ENCODE measurements around the gene BAIAP3.
A peak's percentile ranks its signal among the peaks of the same experiment; 100 is the strongest.

BAIAP3 gene

GRCh38 chr16:1311212-1311737 lies 22.2 kb upstream of the BAIAP3 start:
- DNase-seq (ENCODE audit: low spot score) = no peak
- Histone ChIP-seq H3K4me1 (ENCODE audit: insufficient read depth, poor library complexity, severe bottlenecking) (peaks cover 9% of the 10 kb centered on the region), H3K27ac (ENCODE audit: poor library complexity, severe bottlenecking) (no peak overlapping the region), H3K27me3 (ENCODE audit: insufficient read depth, poor library complexity, severe bottlenecking) (no peaks in the 10 kb centered on the region), H3K4me3 (ENCODE audit: severe bottlenecking) (peak overlapping the region; percentile 46), H3K9me3 (ENCODE audit: severe bottlenecking) (no peaks in the 10 kb centered on the region), H3K36me3 (ENCODE audit: low read depth) (peaks cover 53% of the 10 kb centered on the region)
- ATAC-seq (ENCODE audit: low read depth) = no peak
- no peak for TF ChIP-seq CTCF (IDR thresholded peaks at IDR 0.05; ENCODE audit: poor library complexity, severe bottlenecking)

GRCh38 chr16:1311738-1312466 lies 21.5 kb upstream of the BAIAP3 start:
- H3K4me1 ChIP-seq (ENCODE audit: insufficient read depth, poor library complexity, severe bottlenecking) = peaks cover 9% of the 10 kb centered on the region
- H3K27me3 ChIP-seq (ENCODE audit: insufficient read depth, poor library complexity, severe bottlenecking) = no peaks in the 10 kb centered on the region
- no peak for TF ChIP-seq CTCF (IDR thresholded peaks at IDR 0.05; ENCODE audit: poor library complexity, severe bottlenecking)
- H3K27ac ChIP-seq (ENCODE audit: poor library complexity, severe bottlenecking) = no peak overlapping the region
- peak overlapping the region; percentile 46 for H3K4me3 ChIP-seq (ENCODE audit: severe bottlenecking)
- peak; percentile 51 for DNase-seq (ENCODE audit: low spot score)
- ATAC-seq (ENCODE audit: low read depth) = no peak
- H3K9me3 ChIP-seq (ENCODE audit: severe bottlenecking) = no peaks in the 10 kb centered on the region
- H3K36me3 ChIP-seq (ENCODE audit: low read depth) = peaks cover 60% of the 10 kb centered on the region

- no peak for ATAC-seq (ENCODE audit: low read depth)
Observed at GRCh38 chr16:1312467-1312816, 21.0 kb upstream of the BAIAP3 start.

GRCh38 chr16:1312903-1313302 lies 20.5 kb upstream of the BAIAP3 start:
- peaks cover 70% of the 10 kb centered on the region for H3K36me3 ChIP-seq (ENCODE audit: low read depth)
- no peak overlapping the region for H3K27ac ChIP-seq (ENCODE audit: poor library complexity, severe bottlenecking)
- H3K9me3 ChIP-seq (ENCODE audit: severe bottlenecking) = no peaks in the 10 kb centered on the region
- H3K4me1 ChIP-seq (ENCODE audit: insufficient read depth, poor library complexity, severe bottlenecking) = peaks cover 9% of the 10 kb centered on the region
- no peak for ATAC-seq (ENCODE audit: low read depth)
- DNase-seq (ENCODE audit: low spot score) = no peak
- H3K27me3 ChIP-seq (ENCODE audit: insufficient read depth, poor library complexity, severe bottlenecking) = no peaks in the 10 kb centered on the region
- no peak overlapping the region for H3K4me3 ChIP-seq (ENCODE audit: severe bottlenecking)
- TF ChIP-seq CTCF (IDR thresholded peaks at IDR 0.05; ENCODE audit: poor library complexity, severe bottlenecking) = no peak

More at GRCh38 chr16:1312467-1312816, 21.0 kb upstream of the BAIAP3 start:
- no peak overlapping the region for H3K4me3 ChIP-seq (ENCODE audit: severe bottlenecking)
- H3K4me1 ChIP-seq (ENCODE audit: insufficient read depth, poor library complexity, severe bottlenecking) = peaks cover 9% of the 10 kb centered on the region
- H3K9me3 ChIP-seq (ENCODE audit: severe bottlenecking) = no peaks in the 10 kb centered on the region
- H3K36me3 ChIP-seq (ENCODE audit: low read depth) = peaks cover 65% of the 10 kb centered on the region
- H3K27ac ChIP-seq (ENCODE audit: poor library complexity, severe bottlenecking) = no peak overlapping the region
- H3K27me3 ChIP-seq (ENCODE audit: insufficient read depth, poor library complexity, severe bottlenecking) = no peaks in the 10 kb centered on the region
- DNase-seq (ENCODE audit: low spot score) = no peak
- no peak for TF ChIP-seq CTCF (IDR thresholded peaks at IDR 0.05; ENCODE audit: poor library complexity, severe bottlenecking)

Data from RWPE2 (cell line).